AG10803 (cell line): ENCODE measurements around the gene OR2L13.

Source experiments
- DNase-seq: peaks from one replicate; pipeline ENCODE4 v3.0.0; 2010; ENCODE audit warnings: low read depth
- H3K4me3 ChIP-seq: 2 replicates; pipeline ENCODE4 v1.5.1; 2011; ENCODE audit warnings: mild to moderate bottlenecking, low read length, control low read depth
- TF ChIP-seq, protein P1 (sequence below): conservative IDR thresholded peaks from 2 replicates; pipeline ENCODE4 v1.5.1; 2011; ENCODE audit warnings: mild to moderate bottlenecking, low read length, control low read depth, inconsistent platforms

OR2L13 gene

DNA sequence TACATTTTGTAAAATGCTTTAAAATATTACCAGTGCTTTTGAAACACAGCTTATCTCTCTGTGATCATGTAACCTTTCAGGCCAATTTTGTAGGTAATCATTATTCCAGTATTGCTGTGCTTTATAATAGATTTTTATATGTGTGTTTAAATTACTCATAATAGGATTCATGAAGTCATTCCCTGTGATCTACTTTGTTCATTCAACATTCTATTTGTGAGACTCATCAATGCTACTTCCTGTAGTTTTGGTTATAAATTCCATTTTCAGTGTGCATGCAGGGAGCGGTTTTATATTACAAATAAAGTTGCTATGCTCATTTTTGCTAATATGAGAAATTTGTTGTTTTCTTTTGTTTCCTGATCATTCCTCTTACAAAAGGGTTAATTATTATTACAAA, 45.9 kb downstream of the OR2L13 start:
- TF ChIP-seq, protein P1, sequence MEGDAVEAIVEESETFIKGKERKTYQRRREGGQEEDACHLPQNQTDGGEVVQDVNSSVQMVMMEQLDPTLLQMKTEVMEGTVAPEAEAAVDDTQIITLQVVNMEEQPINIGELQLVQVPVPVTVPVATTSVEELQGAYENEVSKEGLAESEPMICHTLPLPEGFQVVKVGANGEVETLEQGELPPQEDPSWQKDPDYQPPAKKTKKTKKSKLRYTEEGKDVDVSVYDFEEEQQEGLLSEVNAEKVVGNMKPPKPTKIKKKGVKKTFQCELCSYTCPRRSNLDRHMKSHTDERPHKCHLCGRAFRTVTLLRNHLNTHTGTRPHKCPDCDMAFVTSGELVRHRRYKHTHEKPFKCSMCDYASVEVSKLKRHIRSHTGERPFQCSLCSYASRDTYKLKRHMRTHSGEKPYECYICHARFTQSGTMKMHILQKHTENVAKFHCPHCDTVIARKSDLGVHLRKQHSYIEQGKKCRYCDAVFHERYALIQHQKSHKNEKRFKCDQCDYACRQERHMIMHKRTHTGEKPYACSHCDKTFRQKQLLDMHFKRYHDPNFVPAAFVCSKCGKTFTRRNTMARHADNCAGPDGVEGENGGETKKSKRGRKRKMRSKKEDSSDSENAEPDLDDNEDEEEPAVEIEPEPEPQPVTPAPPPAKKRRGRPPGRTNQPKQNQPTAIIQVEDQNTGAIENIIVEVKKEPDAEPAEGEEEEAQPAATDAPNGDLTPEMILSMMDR: no peak
- H3K4me3 ChIP-seq: no peak overlapping the region
- no peak for DNase-seq

DNA sequence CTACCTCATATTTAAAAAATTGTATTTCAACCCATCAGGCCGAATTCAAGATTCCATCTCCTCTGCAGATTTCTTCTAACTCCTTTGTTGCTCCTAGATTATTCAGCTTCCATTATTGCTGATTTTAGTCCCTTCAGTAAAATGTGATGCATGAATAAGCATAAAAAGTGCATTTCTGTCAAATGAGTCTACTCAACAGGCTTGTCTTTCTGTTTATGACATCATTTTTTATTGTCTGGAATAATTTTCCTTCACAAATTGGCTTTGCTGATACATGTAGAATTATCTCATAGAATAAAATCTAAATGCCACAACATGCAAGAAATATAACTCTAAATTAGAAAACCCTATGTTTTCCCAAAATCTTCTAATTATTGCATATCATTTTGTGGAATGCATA, 48.3 kb downstream of the OR2L13 start:
- TF ChIP-seq, protein P1: no peak
- DNase-seq: no peak
- no peak overlapping the region for H3K4me3 ChIP-seq

DNA sequence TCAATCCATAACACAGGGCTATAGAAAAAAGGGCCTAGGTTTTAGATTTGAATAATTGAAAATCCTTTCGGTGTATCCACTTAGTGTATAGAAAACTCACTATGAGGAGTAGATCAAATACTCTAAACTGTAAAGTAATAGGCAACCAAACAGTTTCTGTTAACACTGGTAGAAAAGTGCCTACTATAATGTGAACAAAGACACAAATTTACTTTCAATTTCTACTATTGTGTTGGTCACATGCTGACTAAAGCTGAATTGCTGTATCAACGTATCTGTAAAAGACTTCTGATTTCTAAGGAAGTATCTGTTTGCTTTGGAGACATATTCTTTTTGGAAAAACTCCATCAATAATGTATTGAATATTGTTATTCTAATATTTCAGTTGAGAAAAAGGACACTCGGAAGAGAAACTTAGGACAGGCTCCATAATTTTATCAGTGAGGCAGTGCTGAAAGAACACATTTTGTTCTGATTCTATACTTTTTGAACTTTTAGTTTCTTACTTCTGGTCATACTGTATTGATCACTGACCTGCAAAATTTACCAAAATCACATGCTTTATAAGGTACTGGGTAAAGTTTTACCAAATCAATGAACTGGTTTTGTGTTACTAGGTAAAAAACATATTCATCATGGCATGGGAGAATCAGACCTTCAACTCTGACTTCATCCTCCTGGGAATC, 49.7 kb downstream of the OR2L13 start, which contains the start of gene OR2M5:
TSS of gene OR2M5 (plus strand) at position 636 of the 686 bp plus-strand sequence. CDS start at position 636, 0 bp downstream.
- DNase-seq: no peak
- no peak within 1 kb of the TSS for H3K4me3 ChIP-seq
- TF ChIP-seq, protein P1: no peak
